HG03095 (cell line): ENCODE results near the gene FLT3LG.

Experiments
- ATAC-seq: cut with Tn5 transposase; IDR thresholded peaks from one replicate; pipeline ENCODE4 v1.9.1; 2021; ENCODE audit warnings: moderate library complexity; ENCODE audit not compliant: unreplicated experiment

FLT3LG gene

GRCh38 chr19:49473868-49474541 is at the start of gene FLT3LG:
Gene FLT3LG (plus strand): TSS chr19:49474215. CDS start chr19:49474640, 425 bp downstream.
- peak; percentile 49 for ATAC-seq

- no peak for ATAC-seq
These were observed 48.8 kb upstream of the FLT3LG start, which contains the start of gene GFY for GRCh38 chr19:49425178-49425577. Gene GFY (plus strand): TSS chr19:49425388. CDS start chr19:49426431, 1,043 bp downstream.

- ATAC-seq: no peak
These were observed 48.0 kb upstream of the FLT3LG start for GRCh38 chr19:49425922-49426592.

- no peak for ATAC-seq
These were observed 46.7 kb upstream of the FLT3LG start for GRCh38 chr19:49427339-49427738.

GRCh38 chr19:49427855-49428546 is 46.0 kb upstream of the FLT3LG start:
- no peak for ATAC-seq

GRCh38 chr19:49428547-49429451 is 45.2 kb upstream of the FLT3LG start:
- no peak for ATAC-seq

- no peak for ATAC-seq
These were observed 43.8 kb upstream of the FLT3LG start for GRCh38 chr19:49430172-49430677.

GRCh38 chr19:49430678-49431329 is 43.2 kb upstream of the FLT3LG start:
- ATAC-seq: no peak

GRCh38 chr19:49431330-49431749 is 42.7 kb upstream of the FLT3LG start:
- ATAC-seq: no peak

GRCh38 chr19:49432141-49433073 is 41.6 kb upstream of the FLT3LG start:
- no peak for ATAC-seq

- ATAC-seq: no peak
These were observed 40.6 kb upstream of the FLT3LG start for GRCh38 chr19:49433240-49433901.

GRCh38 chr19:49434907-49435583 is 39.0 kb upstream of the FLT3LG start:
- no peak for ATAC-seq

GRCh38 chr19:49435670-49436069 is 38.3 kb upstream of the FLT3LG start:
- no peak for ATAC-seq

- ATAC-seq: no peak
These were observed 37.5 kb upstream of the FLT3LG start for GRCh38 chr19:49436381-49437017.

- no peak for ATAC-seq
These were observed 36.8 kb upstream of the FLT3LG start for GRCh38 chr19:49437231-49437630.

GRCh38 chr19:49438261-49438660 is 35.8 kb upstream of the FLT3LG start:
- ATAC-seq: no peak

- ATAC-seq: no peak
These were observed 34.2 kb upstream of the FLT3LG start for GRCh38 chr19:49439836-49440235.
